ENCODE data around the gene WDR74.
A peak's percentile ranks its signal among the peaks of the same experiment; 100 is the strongest.
"Not testable (repeated sequence)": the region's sequence is repeated elsewhere in the genome, so short reads cannot be mapped to it uniquely, and the experiment has no call there.

The WDR74 gene

GRCh38 chr11:62840721-62841360 lies 1.5 kb upstream of the WDR74 start:
- peak; percentile 84 to 87 for DNase-seq

GRCh38 chr11:62835336-62835735 lies 4.1 kb downstream of the WDR74 start:
- no peak for DNase-seq

GRCh38 chr11:62832336-62833234 lies 6.8 kb downstream of the WDR74 start, which contains the start of gene TEX54:
TSS of gene TEX54 (minus strand) at chr11:62832841.
- no peak for DNase-seq

GRCh38 chr11:62831520-62832335 lies 7.7 kb downstream of the WDR74 start, which contains the start of gene STX5:
TSS of gene STX5 (minus strand) at chr11:62832051. CDS start at chr11:62831243, 808 bp downstream.
- DNase-seq: peak; percentile 99 to 100

GRCh38 chr11:62830904-62831519 lies 8.4 kb downstream of the WDR74 start:
- no peak for DNase-seq

- not testable (repeated sequence) for DNase-seq
Measured at GRCh38 chr11:62828130-62828529, 11.3 kb downstream of the WDR74 start.

- no peak for DNase-seq
Measured at GRCh38 chr11:62823677-62824076, 15.7 kb downstream of the WDR74 start.

GRCh38 chr11:62817129-62817528 lies 22.3 kb downstream of the WDR74 start:
- DNase-seq: no peak

GRCh38 chr11:62816557-62816956 lies 22.8 kb downstream of the WDR74 start:
- DNase-seq: peak in 1 of 2 donors; percentile 50

- no peak for DNase-seq
Measured at GRCh38 chr11:62811659-62812058, 27.7 kb downstream of the WDR74 start.

GRCh38 chr11:62810748-62811147 lies 28.6 kb downstream of the WDR74 start:
- DNase-seq: no peak

GRCh38 chr11:62806611-62807121 lies 32.7 kb downstream of the WDR74 start:
- peak in 1 of 2 donors; percentile 50 for DNase-seq

GRCh38 chr11:62805961-62806441 lies 33.4 kb downstream of the WDR74 start:
- DNase-seq: no peak

GRCh38 chr11:62805076-62805892 lies 34.1 kb downstream of the WDR74 start, which contains the start of gene NXF1:
TSS of gene NXF1 (minus strand) at chr11:62805440. CDS start at chr11:62805356, 84 bp downstream.
- peak; percentile 94 to 97 for DNase-seq

GRCh38 chr11:62804310-62805075 lies 34.9 kb downstream of the WDR74 start:
- no peak for DNase-seq

GRCh38 chr11:62801071-62801470 lies 38.3 kb downstream of the WDR74 start:
- no peak for DNase-seq

GRCh38 chr11:62799486-62799885 lies 39.9 kb downstream of the WDR74 start:
- no peak for DNase-seq

- no peak for DNase-seq
Measured at GRCh38 chr11:62796281-62796680, 43.1 kb downstream of the WDR74 start.

GRCh38 chr11:62794201-62794775 lies 45.1 kb downstream of the WDR74 start:
- DNase-seq: no peak

GRCh38 chr11:62792202-62792575 lies 47.2 kb downstream of the WDR74 start:
- DNase-seq: no peak
